Nephron (organoid): ENCODE measurements around the gene SLC15A4.
A peak's percentile ranks its signal among the peaks of the same experiment; 100 is the strongest.
"Not testable (repeated sequence)": the region's sequence is repeated elsewhere in the genome, so short reads cannot be mapped to it uniquely, and the experiment has no call there.

Experiments
- H3K27ac Mint-ChIP-seq, 3 experiments: 2 replicates each; pipeline ENCODE4 v1.8.0; 2020; ENCODE audit warnings: mixed read lengths in 3 of 3, mild to moderate bottlenecking in 2 of 3, moderate library complexity in 1 of 3
- H3K27me3 Mint-ChIP-seq: 2 replicates; pipeline ENCODE4 v1.8.0; 2021; ENCODE audit warnings: low read depth, mild to moderate bottlenecking, moderate library complexity, mixed read lengths
- H3K36me3 Mint-ChIP-seq: 2 replicates; pipeline ENCODE4 v1.8.0; 2020; ENCODE audit warnings: low read depth, mixed read lengths
- H3K4me1 Mint-ChIP-seq: 2 replicates; pipeline ENCODE4 v1.8.0; 2020; ENCODE audit warnings: mixed read lengths
- H3K4me3 Mint-ChIP-seq, 3 experiments: 2 replicates each; pipeline ENCODE4 v1.8.0; 2020; ENCODE audit warnings: mild to moderate bottlenecking in 3 of 3, mixed read lengths in 3 of 3, moderate library complexity in 2 of 3
- H3K9me3 Mint-ChIP-seq: 2 replicates; pipeline ENCODE4 v1.8.0; 2020; ENCODE audit warnings: mixed read lengths
- TF ChIP-seq, protein P1 (sequence below), 3 experiments: fragments of 200-600 bp; sonication (generic); IDR thresholded peaks; one replicate each; pipeline ENCODE4 v1.5.0; 2021; ENCODE audit warnings: antibody characterized with exemption in 3 of 3; ENCODE audit not compliant: unreplicated experiment in 3 of 3

The SLC15A4 gene

DNA sequence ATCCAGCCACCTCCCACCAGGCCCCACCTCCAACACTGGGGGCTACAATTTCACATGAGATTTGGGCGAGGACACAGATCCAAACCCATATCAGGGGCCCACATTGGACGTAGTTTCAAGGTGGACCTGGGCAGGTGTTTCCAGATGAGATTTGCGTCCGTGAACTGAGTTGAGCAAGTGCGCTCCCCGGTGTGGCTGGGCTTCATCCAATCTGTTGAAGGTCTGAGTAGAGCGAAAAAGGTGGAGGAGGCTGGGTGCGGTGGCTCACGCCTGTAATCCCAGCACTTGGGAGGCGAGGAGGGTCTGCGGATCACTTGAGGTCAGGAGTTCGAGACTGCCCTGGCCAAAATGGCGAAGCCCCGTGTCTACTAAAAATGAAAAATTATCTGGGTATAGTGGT, 24.6 kb upstream of the SLC15A4 start:
- peaks cover under 1% of the 10 kb centered on the region for H3K36me3 Mint-ChIP-seq

DNA sequence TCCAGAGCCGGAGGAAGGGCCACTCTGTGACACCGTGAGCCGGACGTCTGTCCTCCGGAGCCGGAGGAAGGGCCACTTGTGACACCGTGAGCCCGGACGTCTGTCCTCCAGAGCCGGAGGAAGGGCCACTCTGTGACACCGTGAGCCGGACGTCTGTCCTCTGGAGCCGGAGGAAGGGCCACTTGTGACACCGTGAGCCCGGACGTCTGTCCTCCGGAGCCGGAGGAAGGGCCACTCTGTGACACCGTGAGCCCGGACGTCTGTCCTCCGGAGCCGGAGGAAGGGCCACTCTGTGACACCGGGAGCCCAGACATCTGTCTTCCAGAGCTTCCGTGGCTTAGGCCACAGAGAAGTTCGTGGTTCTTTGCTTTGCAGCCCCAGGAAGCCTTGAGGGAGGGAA, 22.9 kb upstream of the SLC15A4 start:
- H3K4me1 Mint-ChIP-seq, H3K4me3 Mint-ChIP-seq, H3K27ac Mint-ChIP-seq, H3K9me3 Mint-ChIP-seq, H3K27me3 Mint-ChIP-seq, H3K36me3 Mint-ChIP-seq: not testable (repeated sequence)

More for the DNA sequence above, 24.6 kb upstream of the SLC15A4 start:
- H3K4me1 Mint-ChIP-seq: no peaks in the 10 kb centered on the region
- TF ChIP-seq, protein P1, sequence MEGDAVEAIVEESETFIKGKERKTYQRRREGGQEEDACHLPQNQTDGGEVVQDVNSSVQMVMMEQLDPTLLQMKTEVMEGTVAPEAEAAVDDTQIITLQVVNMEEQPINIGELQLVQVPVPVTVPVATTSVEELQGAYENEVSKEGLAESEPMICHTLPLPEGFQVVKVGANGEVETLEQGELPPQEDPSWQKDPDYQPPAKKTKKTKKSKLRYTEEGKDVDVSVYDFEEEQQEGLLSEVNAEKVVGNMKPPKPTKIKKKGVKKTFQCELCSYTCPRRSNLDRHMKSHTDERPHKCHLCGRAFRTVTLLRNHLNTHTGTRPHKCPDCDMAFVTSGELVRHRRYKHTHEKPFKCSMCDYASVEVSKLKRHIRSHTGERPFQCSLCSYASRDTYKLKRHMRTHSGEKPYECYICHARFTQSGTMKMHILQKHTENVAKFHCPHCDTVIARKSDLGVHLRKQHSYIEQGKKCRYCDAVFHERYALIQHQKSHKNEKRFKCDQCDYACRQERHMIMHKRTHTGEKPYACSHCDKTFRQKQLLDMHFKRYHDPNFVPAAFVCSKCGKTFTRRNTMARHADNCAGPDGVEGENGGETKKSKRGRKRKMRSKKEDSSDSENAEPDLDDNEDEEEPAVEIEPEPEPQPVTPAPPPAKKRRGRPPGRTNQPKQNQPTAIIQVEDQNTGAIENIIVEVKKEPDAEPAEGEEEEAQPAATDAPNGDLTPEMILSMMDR (IDR thresholded peaks at IDR 0.05; ENCODE audit: unreplicated experiment in 3 of 3): no peak
- H3K9me3 Mint-ChIP-seq: peaks cover under 1% of the 10 kb centered on the region
- H3K4me3 Mint-ChIP-seq: no peak overlapping the region
- no peak overlapping the region for H3K27ac Mint-ChIP-seq
- H3K27me3 Mint-ChIP-seq: peaks cover 21% of the 10 kb centered on the region

DNA sequence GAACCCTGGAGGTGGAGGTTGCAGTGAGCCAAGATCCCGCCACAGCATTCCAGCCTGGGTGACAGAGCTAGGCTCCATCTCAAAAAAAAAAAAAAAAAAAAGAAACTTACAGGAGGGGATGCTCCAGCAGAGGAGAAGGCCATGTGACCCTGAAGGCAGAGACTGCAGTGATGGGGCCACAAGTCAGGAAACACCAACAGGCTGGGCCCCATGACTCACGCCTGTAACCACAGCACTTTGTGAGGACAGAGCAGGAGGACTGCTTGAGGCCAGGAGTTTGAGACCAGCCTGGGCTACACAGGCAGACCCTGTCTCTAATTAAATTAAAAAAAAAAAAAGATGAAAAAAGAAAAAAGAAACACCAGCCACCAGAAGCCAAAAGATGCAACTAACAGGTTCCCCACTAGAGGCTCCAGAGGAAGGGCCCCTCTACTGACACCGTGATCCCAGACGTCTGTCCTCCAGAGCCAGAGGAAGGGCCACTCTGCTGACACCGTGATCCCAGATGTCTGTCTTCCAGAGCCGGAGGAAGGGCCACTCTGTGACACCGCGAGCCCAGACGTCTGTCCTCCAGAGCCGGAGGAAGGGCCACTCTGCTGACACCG, 20.4 kb upstream of the SLC15A4 start:
- peaks cover 5% of the 10 kb centered on the region for H3K9me3 Mint-ChIP-seq
- no peaks in the 10 kb centered on the region for H3K4me1 Mint-ChIP-seq
- no peak overlapping the region for H3K27ac Mint-ChIP-seq
- peaks cover 5% of the 10 kb centered on the region for H3K36me3 Mint-ChIP-seq
- H3K27me3 Mint-ChIP-seq: no peaks in the 10 kb centered on the region
- no peak overlapping the region for H3K4me3 Mint-ChIP-seq
- TF ChIP-seq, protein P1 (IDR thresholded peaks at IDR 0.05; ENCODE audit: unreplicated experiment in 3 of 3): peak in 1 of 3 experiments; percentile 8

DNA sequence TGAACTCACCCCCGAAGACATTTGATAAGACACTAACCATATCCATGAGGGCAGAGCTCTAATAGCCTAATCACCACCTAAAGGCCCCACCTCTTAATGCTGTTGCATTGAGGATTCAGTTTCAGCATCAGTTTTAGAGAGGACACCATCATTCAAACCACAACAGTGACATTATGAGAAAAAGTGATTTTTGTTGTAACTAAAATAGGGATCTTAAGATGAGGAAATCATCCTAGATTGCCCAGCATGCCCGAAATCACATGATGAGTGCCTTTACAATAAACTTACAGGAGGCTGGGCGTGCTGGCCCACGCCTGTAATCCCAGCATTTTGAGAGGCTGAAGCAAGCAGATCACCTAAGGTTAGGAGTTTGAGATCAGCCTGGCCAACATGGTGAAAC, 19.8 kb upstream of the SLC15A4 start:
- H3K4me3 Mint-ChIP-seq: no peak overlapping the region
- TF ChIP-seq, protein P1 (IDR thresholded peaks at IDR 0.05; ENCODE audit: unreplicated experiment in 3 of 3): no peak
- H3K36me3 Mint-ChIP-seq: peaks cover 5% of the 10 kb centered on the region
- H3K4me1 Mint-ChIP-seq: no peaks in the 10 kb centered on the region
- H3K27ac Mint-ChIP-seq: no peak overlapping the region
- peaks cover 5% of the 10 kb centered on the region for H3K9me3 Mint-ChIP-seq
- H3K27me3 Mint-ChIP-seq: no peaks in the 10 kb centered on the region

DNA sequence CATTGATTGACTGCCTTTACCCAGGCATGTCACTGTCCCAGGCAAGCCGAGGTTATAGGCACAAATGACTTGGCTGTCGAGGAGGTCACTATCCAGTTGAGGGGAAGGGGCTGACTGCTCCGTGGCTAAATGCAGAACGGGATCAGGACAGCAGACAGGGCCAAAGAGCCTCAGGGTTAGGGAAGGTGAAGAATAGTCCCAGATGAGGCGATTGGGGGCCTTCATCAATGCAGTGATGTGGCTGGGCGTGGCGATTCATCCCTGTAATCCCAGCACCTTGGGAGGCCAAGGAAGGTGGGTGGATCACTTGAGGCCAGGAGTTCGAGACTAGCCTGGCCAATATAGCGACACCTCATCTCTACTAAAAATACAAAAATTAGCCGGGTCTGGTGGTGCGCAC, 18.8 kb upstream of the SLC15A4 start:
- H3K4me3 Mint-ChIP-seq: no peak overlapping the region

DNA sequence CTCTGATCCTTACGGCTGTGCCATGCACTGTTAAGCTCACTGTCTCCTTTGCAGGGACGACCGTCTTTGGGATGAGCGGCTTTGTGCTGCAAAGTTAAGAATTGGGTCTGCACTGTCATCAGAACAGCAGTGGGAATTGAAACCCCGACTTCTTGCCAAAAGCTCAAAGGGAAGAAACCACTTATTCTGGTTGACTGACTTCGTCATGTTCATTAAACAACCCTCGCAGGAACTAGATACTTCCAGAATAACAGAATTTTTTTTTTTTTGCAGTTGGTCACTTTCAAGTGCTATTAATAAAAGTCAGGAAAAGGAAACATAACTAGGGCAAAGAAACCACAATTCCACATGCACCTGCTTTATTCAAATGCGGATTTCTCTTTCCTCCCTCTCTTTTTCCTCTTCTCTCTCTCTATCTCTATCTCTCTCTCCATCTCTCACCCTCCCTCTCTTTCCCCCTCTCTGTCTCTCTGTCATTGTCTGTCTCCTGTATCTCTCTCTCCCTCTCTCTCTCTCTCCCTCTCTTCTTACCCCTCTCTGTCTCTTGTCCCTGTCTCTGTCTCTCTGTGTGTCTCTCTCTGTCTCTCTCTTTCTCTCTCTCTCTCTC, 17.2 kb upstream of the SLC15A4 start:
- TF ChIP-seq, protein P1 (IDR thresholded peaks at IDR 0.05; ENCODE audit: unreplicated experiment in 3 of 3): no peak
- peaks cover 5% of the 10 kb centered on the region for H3K36me3 Mint-ChIP-seq
- H3K27me3 Mint-ChIP-seq: no peaks in the 10 kb centered on the region
- no peak overlapping the region for H3K27ac Mint-ChIP-seq
- H3K9me3 Mint-ChIP-seq: peaks cover 5% of the 10 kb centered on the region
- H3K4me1 Mint-ChIP-seq: no peaks in the 10 kb centered on the region
- no peak overlapping the region for H3K4me3 Mint-ChIP-seq

More for the DNA sequence above, 18.8 kb upstream of the SLC15A4 start:
- H3K27me3 Mint-ChIP-seq: no peaks in the 10 kb centered on the region
- H3K9me3 Mint-ChIP-seq: peaks cover 5% of the 10 kb centered on the region
- TF ChIP-seq, protein P1 (IDR thresholded peaks at IDR 0.05; ENCODE audit: unreplicated experiment in 3 of 3): no peak
- no peak overlapping the region for H3K27ac Mint-ChIP-seq
- no peaks in the 10 kb centered on the region for H3K4me1 Mint-ChIP-seq
- peaks cover 5% of the 10 kb centered on the region for H3K36me3 Mint-ChIP-seq

DNA sequence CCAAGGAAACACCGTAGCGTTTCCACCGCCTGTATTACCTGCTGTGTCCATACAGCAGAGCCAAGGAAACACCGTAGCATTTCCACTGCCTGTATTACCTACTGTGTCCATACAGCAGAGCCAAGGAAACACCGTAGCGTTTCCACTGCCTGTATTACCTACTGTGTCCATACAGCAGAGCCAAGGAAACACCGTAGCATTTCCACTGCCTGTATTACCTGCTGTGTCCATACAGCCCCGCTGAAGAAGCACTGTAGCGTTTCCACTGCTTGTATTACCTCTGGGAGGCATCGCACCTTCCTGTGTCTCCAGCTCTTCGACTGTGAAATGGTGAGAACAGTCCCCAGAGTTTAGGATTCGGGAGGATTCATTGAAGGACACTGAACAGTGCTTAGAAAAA, 16.1 kb upstream of the SLC15A4 start:
- H3K27me3 Mint-ChIP-seq, H3K27ac Mint-ChIP-seq, H3K4me1 Mint-ChIP-seq, H3K4me3 Mint-ChIP-seq, H3K9me3 Mint-ChIP-seq, H3K36me3 Mint-ChIP-seq: not testable (repeated sequence)
